ENCODE data around the gene UBAC1. TPM values are rescaled to one million over a fixed set of nuclear protein-coding genes. Genes with fewer than 3 reads are reported as not detected.
A peak's percentile ranks its signal among the peaks of the same experiment; 100 is the strongest.

The UBAC1 gene
- total and polyA plus RNA-seq, 4 donors, result 37.8 to 49.5 (median 39.7) TPM

DNA sequence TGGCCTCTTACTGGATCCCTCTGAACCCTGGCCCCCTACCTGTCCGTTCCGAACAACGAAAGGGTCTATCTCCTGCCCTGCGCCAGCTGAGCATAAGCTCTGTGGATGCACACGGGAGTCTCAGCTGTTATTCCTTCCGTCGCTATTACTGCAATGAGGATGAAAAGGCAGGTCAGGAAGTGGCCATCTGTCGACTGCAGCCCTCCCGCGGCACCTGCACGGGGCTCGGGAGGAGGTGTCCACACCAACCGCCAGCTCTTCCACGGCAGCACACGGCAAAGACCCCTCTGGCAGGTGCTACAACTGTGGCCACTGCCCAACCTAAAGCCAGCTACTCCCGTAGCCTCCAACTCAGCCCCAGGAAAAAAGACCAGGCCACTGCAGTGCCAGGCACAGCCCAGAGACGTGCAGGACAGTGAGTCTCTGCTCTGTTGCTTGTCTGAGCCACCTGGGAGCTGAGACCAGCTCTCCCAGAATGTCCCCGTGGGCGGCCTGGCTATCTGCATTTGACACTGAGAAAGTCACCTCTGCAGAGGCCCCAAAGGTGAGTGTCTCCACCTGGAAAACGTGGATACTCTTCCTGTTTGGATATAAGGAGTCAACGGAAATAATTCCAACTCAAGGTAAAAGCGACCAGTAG is 72.9 kb downstream of the UBAC1 start:
- peak overlapping the region in 1 of 2 donors; percentile 65 for H3K27ac ChIP-seq (ENCODE audit: low read depth in 1 of 2, low read length in 1 of 2)
- peaks cover 16 to 44% (median 21%) of the 10 kb centered on the region in 5 donors for H3K4me1 ChIP-seq (ENCODE audit: control insufficient read depth in 5 of 5, insufficient read depth in 5 of 5, low read length in 5 of 5)
- TF ChIP-seq, protein P1, sequence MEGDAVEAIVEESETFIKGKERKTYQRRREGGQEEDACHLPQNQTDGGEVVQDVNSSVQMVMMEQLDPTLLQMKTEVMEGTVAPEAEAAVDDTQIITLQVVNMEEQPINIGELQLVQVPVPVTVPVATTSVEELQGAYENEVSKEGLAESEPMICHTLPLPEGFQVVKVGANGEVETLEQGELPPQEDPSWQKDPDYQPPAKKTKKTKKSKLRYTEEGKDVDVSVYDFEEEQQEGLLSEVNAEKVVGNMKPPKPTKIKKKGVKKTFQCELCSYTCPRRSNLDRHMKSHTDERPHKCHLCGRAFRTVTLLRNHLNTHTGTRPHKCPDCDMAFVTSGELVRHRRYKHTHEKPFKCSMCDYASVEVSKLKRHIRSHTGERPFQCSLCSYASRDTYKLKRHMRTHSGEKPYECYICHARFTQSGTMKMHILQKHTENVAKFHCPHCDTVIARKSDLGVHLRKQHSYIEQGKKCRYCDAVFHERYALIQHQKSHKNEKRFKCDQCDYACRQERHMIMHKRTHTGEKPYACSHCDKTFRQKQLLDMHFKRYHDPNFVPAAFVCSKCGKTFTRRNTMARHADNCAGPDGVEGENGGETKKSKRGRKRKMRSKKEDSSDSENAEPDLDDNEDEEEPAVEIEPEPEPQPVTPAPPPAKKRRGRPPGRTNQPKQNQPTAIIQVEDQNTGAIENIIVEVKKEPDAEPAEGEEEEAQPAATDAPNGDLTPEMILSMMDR (IDR thresholded peaks at IDR 0.05; ENCODE audit: control extremely low read depth, extremely low read depth), result no peak
- no peak for ATAC-seq (ENCODE audit: insufficient read depth, low FRiP score)
- no peak overlapping the region for H3K4me3 ChIP-seq
- H3K36me3 ChIP-seq (ENCODE audit: control insufficient read depth in 4 of 4, insufficient read depth in 4 of 4, low read length in 4 of 4), result no peaks in the 10 kb centered on the region
- H3K27me3 ChIP-seq (ENCODE audit: control insufficient read depth in 3 of 3, insufficient read depth in 3 of 3, low read length in 2 of 3), result no peaks in the 10 kb centered on the region
- H3K9me3 ChIP-seq (ENCODE audit: control insufficient read depth in 4 of 4, insufficient read depth in 3 of 4, low read length in 3 of 4), result no peaks in the 10 kb centered on the region
- DNase-seq, result no peak
- no peak overlapping the region for H3K9ac ChIP-seq (ENCODE audit: insufficient read depth in 1 of 2, low read length in 2 of 2)
- WGBS, 2 donors, result 74 to 86% methylated on average over 22 of the region's 22 CpGs

DNA sequence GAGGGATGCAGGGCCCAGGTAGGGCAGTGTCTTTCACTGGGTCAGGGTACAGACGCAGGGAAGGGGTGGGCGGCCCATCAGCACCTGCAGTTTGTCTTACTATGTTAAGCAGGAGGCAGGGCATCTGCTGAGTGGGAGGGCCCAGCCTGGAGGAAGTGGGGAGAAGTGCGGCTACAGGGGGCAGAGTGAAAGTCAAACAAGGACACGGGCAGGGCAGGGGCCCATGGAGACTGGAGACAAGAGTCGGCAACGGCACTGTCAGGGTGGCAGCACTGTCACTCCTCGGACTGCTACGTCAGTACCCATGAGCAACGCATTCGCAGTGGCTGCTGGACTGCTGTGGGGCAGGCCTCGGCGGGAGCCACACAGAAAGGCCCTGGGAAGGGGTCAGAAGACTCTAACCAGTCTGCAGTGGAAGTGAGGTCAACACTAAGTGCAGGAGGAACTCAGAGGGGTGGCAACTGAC is 73.6 kb downstream of the UBAC1 start:
- DNase-seq, result no peak

DNA sequence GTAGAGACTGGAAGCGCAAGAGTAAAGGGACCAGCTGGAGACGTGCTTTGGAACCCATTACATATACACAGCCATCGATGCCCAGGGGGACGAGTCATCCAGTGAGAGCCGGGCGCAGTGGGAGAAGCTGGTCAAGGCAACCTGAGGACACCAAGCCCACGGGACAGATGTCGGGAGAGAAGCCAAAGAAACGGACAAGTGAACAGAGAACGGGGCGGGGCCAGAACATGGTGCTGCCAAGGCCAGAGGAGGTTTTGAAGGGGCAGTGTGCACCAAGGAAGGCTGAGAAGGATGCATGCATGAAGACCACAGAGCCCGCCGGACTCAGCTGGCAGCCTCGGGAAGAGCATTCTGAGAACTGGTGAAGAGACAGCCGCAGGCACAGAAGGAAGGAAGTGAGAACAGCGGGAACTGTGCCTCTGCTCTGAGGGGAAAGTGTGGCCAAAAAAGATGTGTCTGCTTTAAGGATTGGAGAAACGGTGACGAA is 74.1 kb downstream of the UBAC1 start:
- Histone ChIP-seq H3K36me3 (ENCODE audit: control insufficient read depth in 4 of 4, insufficient read depth in 4 of 4, low read length in 4 of 4) (peaks cover 0 to 4% (median 0%) of the 10 kb centered on the region in 4 donors), H3K27ac (ENCODE audit: low read depth in 1 of 2, low read length in 1 of 2) (peak overlapping the region in 1 of 2 donors; percentile 65), H3K9ac (ENCODE audit: insufficient read depth in 1 of 2, low read length in 2 of 2) (no peak overlapping the region), H3K4me3 (no peak overlapping the region), H3K4me1 (ENCODE audit: control insufficient read depth in 5 of 5, insufficient read depth in 5 of 5, low read length in 5 of 5) (peaks cover 16 to 44% (median 21%) of the 10 kb centered on the region in 5 donors), H3K27me3 (ENCODE audit: control insufficient read depth in 3 of 3, insufficient read depth in 3 of 3, low read length in 2 of 3) (no peaks in the 10 kb centered on the region), H3K9me3 (ENCODE audit: control insufficient read depth in 4 of 4, insufficient read depth in 3 of 4, low read length in 3 of 4) (no peaks in the 10 kb centered on the region)
- no peak for DNase-seq
- TF ChIP-seq, protein P1 (IDR thresholded peaks at IDR 0.05; ENCODE audit: control extremely low read depth, extremely low read depth), result no peak
- WGBS, 2 donors, result 42 to 45% methylated on average over 18 of the region's 18 CpGs
- ATAC-seq (ENCODE audit: insufficient read depth, low FRiP score), result no peak

More for the DNA sequence above, 73.6 kb downstream of the UBAC1 start:
- no peak overlapping the region for H3K4me3 ChIP-seq
- no peaks in the 10 kb centered on the region for H3K36me3 ChIP-seq (ENCODE audit: control insufficient read depth in 4 of 4, insufficient read depth in 4 of 4, low read length in 4 of 4)
- 13 to 31% methylated on average over 12 of the region's 12 CpGs for WGBS, 2 donors
- H3K27me3 ChIP-seq (ENCODE audit: control insufficient read depth in 3 of 3, insufficient read depth in 3 of 3, low read length in 2 of 3), result no peaks in the 10 kb centered on the region
- peak overlapping the region in 1 of 2 donors; percentile 65 for H3K27ac ChIP-seq (ENCODE audit: low read depth in 1 of 2, low read length in 1 of 2)
- H3K9ac ChIP-seq (ENCODE audit: insufficient read depth in 1 of 2, low read length in 2 of 2), result no peak overlapping the region
- no peak for ATAC-seq (ENCODE audit: insufficient read depth, low FRiP score)
- no peaks in the 10 kb centered on the region for H3K9me3 ChIP-seq (ENCODE audit: control insufficient read depth in 4 of 4, insufficient read depth in 3 of 4, low read length in 3 of 4)
- H3K4me1 ChIP-seq (ENCODE audit: control insufficient read depth in 5 of 5, insufficient read depth in 5 of 5, low read length in 5 of 5), result peaks cover 16 to 44% (median 21%) of the 10 kb centered on the region in 5 donors
- TF ChIP-seq, protein P1 (IDR thresholded peaks at IDR 0.05; ENCODE audit: control extremely low read depth, extremely low read depth), result no peak

Data from lung (tissue), 12 donors.